ENCODE measurements around the gene TECPR2.
"Not testable (repeated sequence)": the region's sequence is repeated elsewhere in the genome, so short reads cannot be mapped to it uniquely, and the experiment has no call there.

TECPR2 gene

DNA sequence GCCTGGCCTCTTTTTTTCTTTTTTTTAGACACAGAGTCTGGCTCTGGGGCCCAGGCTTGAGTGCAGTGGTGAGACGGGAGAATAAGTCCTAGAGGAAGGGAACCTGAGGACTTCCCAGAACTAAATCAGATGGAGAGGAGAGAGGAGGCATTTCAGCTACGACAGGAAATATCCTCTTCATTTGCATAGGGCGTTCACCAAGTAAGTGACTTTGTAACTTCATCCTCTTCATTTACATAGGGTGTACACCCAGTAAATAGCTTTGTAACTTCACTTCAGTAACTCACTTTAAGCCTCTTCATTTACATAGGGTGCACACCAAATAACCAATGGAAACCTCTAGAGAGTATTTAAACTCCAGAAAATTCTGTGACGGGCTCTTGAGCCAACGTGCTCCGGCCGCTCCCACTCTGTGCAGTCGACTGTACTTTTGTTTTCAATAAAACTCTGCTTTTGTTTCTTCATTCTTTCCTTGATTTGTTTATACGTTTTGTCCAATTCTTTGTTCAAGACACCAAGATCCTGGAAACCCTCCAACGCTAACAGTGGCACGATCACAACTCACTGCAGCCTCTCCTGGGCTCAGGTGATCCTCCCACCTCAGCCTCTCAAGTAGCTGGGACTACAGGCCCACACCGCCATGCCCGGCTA lies 168.2 kb downstream of the TECPR2 start:
- no peak overlapping the region for H3K9ac ChIP-seq (ENCODE audit: low read length)
- H3K27ac ChIP-seq (ENCODE audit: low read depth, low read length), result no peak overlapping the region
- H3K4me1 ChIP-seq (ENCODE audit: control insufficient read depth, insufficient read depth, low read length), result no peaks in the 10 kb centered on the region
- no peaks in the 10 kb centered on the region for H3K36me3 ChIP-seq (ENCODE audit: control insufficient read depth, insufficient read depth, low read length)
- no peak overlapping the region for H3K4me3 ChIP-seq (ENCODE audit: low read length)
- H3K27me3 ChIP-seq (ENCODE audit: control insufficient read depth, insufficient read depth, low read length), result no peaks in the 10 kb centered on the region

DNA sequence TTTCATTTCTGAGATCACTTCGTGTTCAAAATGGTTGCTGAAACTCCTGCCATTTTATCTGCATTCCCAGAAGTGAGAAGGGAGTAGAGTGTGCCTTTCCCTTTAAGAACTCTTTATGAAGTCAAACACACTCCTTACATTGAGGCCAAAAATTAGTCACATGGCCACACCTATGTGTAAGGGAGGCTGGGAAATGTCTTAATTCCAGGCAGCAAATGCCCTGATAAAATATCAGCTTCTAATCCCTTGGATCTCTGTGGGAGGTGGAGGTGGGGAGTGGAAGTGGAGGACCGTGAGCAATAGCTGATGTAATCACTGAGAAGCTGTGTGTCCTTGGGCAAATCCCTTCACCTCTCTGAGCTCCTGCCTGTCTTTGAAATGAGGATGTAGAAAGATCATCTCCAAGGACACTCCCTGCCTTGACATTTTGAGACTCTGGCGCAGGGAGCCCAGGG lies 169.5 kb downstream of the TECPR2 start:
- Histone ChIP-seq H3K27ac (ENCODE audit: low read depth, low read length) (no peak overlapping the region), H3K4me1 (ENCODE audit: control insufficient read depth, insufficient read depth, low read length) (no peaks in the 10 kb centered on the region), H3K27me3 (ENCODE audit: control insufficient read depth, insufficient read depth, low read length) (no peaks in the 10 kb centered on the region), H3K36me3 (ENCODE audit: control insufficient read depth, insufficient read depth, low read length) (no peaks in the 10 kb centered on the region), H3K4me3 (ENCODE audit: low read length) (no peak overlapping the region), H3K9ac (ENCODE audit: low read length) (no peak overlapping the region)

DNA sequence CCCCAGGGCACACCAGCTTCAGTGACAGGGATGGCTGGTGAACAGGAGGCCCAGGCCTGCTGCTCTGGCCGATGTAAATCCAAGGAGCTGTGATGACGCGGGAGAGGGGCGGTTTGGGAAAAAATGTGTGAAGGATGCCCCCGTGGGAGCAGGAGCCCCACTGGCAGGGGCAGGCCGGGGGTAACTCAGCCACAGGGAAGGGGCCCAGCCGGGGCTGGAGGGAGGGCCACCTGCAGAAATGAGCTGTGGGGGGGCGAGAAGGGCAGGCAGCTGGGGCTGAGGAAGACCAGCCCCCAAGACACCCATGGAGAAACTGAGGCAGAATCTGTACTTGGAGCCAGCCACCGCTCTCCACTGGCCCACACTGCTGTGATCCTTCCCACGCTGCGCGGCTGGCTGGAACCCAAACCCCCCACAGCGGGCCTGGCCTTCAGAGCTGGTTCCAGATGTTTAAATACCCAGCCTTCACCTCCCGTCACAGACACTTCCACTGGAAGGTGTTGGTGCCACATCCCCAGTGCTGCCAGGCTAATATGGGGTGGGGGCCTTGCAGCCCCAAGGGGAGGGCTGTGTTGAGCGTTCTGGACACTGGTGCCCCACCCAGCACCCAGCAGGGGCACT lies 175.3 kb downstream of the TECPR2 start:
- H3K36me3 ChIP-seq (ENCODE audit: control insufficient read depth, insufficient read depth, low read length), result no peaks in the 10 kb centered on the region
- H3K9ac ChIP-seq (ENCODE audit: low read length), result no peak overlapping the region
- no peak overlapping the region for H3K27ac ChIP-seq (ENCODE audit: low read depth, low read length)
- no peaks in the 10 kb centered on the region for H3K4me1 ChIP-seq (ENCODE audit: control insufficient read depth, insufficient read depth, low read length)
- H3K4me3 ChIP-seq (ENCODE audit: low read length), result no peak overlapping the region
- H3K27me3 ChIP-seq (ENCODE audit: control insufficient read depth, insufficient read depth, low read length), result peaks cover under 1% of the 10 kb centered on the region

DNA sequence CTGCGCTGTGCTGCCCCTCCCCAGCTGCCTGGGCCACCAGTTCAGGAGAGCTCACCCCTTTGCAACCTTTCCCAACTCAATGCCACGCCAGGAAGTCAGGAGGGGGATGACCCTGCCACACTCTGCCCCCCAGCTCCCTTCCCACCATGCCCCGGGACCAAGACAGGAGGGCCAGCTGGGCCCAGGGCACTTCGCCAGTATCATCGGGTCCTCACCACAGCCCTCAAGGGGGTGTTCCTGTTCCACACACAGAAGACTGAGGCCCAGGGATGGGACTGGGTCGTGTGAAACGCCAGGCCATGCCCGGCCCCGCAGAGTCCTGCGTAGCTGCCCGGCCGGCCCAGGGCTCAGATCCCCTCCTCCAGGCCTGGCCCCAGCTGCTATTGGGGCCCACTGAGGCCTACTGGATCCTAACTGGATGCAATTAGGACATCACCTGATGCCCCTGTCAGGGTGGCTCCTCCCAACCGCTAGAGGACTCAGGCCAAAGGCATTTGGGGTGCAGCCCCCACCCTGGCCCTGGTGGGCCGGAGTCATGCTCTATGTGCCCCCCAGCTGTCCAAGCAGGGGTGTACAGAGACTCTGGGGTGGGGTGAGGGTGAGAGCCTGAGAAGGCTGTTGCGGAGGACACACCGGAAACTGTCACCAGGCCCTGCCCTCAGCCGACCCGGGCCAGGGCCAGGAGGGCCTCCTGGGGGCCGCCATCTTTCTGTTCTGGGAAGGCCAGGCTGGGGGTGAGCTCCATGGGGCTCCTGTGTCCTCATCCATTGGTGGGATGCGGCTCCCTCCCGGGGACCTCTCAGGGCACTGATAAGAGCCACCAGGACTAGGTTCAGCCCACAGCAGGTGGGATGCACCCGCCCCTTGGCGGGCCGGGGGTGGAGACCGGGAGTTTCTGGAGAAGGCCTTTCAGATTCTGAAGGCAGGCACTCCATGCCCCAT lies 176.1 kb downstream of the TECPR2 start:
- Histone ChIP-seq H3K27ac (ENCODE audit: low read depth, low read length) (no peak overlapping the region), H3K4me3 (ENCODE audit: low read length) (no peak overlapping the region), H3K36me3 (ENCODE audit: control insufficient read depth, insufficient read depth, low read length) (no peaks in the 10 kb centered on the region), H3K4me1 (ENCODE audit: control insufficient read depth, insufficient read depth, low read length) (no peaks in the 10 kb centered on the region), H3K9ac (ENCODE audit: low read length) (no peak overlapping the region), H3K27me3 (ENCODE audit: control insufficient read depth, insufficient read depth, low read length) (peaks cover 4% of the 10 kb centered on the region)

- no peak overlapping the region for H3K4me3 ChIP-seq (ENCODE audit: low read length)
- no peaks in the 10 kb centered on the region for H3K36me3 ChIP-seq (ENCODE audit: control insufficient read depth, insufficient read depth, low read length)
- peaks cover 5% of the 10 kb centered on the region for H3K27me3 ChIP-seq (ENCODE audit: control insufficient read depth, insufficient read depth, low read length)
- no peak overlapping the region for H3K27ac ChIP-seq (ENCODE audit: low read depth, low read length)
- H3K9ac ChIP-seq (ENCODE audit: low read length), result no peak overlapping the region
- no peaks in the 10 kb centered on the region for H3K4me1 ChIP-seq (ENCODE audit: control insufficient read depth, insufficient read depth, low read length)
Measured at GRCh38 chr14:102539544-102540314, 177.0 kb downstream of the TECPR2 start.

DNA sequence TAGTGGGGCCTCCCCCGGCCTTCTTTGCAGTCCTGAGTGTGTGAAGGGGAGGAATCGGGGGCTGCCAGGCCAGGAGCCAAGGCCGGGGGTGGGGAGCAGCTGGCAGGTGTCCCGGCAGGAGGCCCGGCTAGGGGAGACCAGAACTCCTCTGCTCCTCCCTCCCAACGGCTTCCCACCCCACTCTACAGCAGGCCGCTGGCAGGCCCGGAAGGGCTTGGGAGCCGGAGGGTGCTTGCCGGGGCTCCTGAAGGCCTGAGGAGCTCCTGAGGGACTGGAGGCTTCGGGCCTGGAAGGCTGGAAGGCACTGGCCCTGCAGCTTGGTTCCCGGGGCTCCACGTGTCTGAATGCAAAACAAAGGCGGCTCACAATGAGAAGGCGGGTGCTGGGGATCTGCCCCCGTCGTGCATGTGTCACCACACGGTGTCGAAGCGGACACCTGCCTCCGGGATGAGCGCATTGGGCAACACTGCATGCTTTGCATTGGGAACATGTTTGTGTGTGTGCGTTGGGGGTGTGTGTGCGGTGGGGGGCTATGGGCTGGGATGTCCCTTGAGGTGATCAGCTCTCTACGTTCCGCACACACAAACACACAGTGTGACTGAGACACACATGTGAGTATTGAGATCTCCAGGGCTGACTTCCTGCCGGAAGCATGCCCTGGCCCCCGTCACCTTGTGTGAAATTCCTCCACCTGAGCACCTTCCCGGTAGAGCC lies 177.7 kb downstream of the TECPR2 start:
- H3K27me3 ChIP-seq (ENCODE audit: control insufficient read depth, insufficient read depth, low read length), result peaks cover 10% of the 10 kb centered on the region
- no peak overlapping the region for H3K27ac ChIP-seq (ENCODE audit: low read depth, low read length)

DNA sequence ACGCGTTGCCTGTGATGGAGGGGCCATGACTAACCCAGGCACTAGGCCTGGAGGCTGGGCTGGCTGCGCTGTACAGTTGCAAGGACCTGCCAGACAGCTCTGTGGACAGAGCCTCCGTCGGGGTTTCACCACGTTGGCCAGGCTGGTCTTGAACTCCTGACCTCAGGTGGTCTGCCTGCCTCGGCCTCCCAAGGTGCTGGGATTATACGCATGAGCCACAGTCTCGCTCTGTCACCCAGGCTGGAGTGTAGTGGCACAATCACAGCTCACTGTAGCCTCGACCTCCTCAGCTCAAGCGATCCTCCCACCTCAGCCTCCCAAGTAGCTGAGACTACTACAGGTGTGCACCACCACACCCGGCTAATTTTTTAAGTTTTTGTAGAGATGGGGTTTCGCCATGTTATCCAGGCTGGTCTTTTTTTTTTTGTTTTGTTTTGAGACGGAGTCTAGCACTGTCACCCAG lies 178.3 kb downstream of the TECPR2 start:
- H3K36me3 ChIP-seq (ENCODE audit: control insufficient read depth, insufficient read depth, low read length); H3K4me3 ChIP-seq (ENCODE audit: low read length); H3K4me1 ChIP-seq (ENCODE audit: control insufficient read depth, insufficient read depth, low read length); H3K9ac ChIP-seq (ENCODE audit: low read length); H3K27ac ChIP-seq (ENCODE audit: low read depth, low read length): not testable (repeated sequence)
- peaks cover 16% of the 10 kb centered on the region for H3K27me3 ChIP-seq (ENCODE audit: control insufficient read depth, insufficient read depth, low read length)

More for the DNA sequence above, 177.7 kb downstream of the TECPR2 start:
- Histone ChIP-seq H3K4me1 (ENCODE audit: control insufficient read depth, insufficient read depth, low read length) (no peaks in the 10 kb centered on the region), H3K36me3 (ENCODE audit: control insufficient read depth, insufficient read depth, low read length) (no peaks in the 10 kb centered on the region), H3K9ac (ENCODE audit: low read length) (no peak overlapping the region), H3K4me3 (ENCODE audit: low read length) (no peak overlapping the region)

DNA sequence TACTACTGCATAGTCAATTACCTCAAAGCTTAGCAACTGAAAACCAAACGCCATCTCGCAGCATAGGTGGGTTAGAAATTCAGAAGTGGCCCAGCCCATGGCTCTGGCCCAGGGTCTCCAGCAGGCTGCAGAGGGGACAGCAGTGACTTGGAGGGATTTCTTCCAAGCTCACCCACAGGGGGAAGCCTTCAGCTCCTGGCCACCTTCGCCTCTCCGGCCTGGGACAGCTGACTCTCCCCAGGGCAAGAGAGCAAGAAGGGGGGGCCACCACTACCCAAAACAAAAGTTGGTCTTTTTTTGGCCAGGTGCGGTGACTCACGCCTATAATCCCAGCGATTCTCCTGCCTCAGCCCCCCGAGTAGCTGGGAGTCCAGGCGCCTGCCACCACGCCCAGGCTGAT lies 179.0 kb downstream of the TECPR2 start:
- Histone ChIP-seq H3K36me3 (ENCODE audit: control insufficient read depth, insufficient read depth, low read length) (no peaks in the 10 kb centered on the region), H3K27me3 (ENCODE audit: control insufficient read depth, insufficient read depth, low read length) (peaks cover 16% of the 10 kb centered on the region), H3K27ac (ENCODE audit: low read depth, low read length) (no peak overlapping the region), H3K4me3 (ENCODE audit: low read length) (no peak overlapping the region), H3K9ac (ENCODE audit: low read length) (no peak overlapping the region), H3K4me1 (ENCODE audit: control insufficient read depth, insufficient read depth, low read length) (no peaks in the 10 kb centered on the region)

DNA sequence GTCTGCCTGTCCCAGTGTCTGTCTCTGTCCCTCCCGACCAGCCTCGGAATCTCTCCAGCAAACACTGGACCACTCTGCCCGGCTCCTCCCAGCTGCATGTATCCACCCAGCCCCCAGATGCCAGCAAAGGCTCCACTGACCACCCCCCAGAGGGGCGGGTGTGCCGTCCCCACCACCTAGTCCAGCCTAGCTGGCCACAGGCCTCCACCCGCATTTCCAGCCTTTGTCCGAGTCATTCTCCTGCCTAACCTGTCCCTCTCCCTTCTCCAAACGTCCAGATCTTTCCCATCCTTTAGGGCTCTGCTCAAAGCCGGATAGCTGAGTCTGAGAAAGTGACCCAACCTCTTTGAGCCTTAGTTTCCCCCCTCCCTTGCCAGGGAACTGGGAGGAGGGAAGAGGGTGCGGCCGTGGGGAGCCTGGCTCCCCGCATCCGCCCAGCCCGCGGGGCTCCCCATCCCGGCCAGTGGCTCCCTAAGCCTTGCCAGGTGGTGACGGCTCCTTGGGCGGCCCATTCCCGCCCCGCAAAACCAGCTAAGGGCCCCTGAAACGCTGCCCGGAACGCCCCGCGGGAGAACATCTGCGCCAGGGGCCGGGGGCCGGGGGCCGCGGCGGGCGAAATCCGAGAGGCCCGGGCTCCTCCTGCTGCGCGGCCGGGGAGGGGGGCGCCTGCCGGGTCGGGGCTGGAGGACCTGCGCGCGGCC lies 181.5 kb downstream of the TECPR2 start:
- H3K9ac ChIP-seq (ENCODE audit: low read length), result no peak overlapping the region
- no peak overlapping the region for H3K27ac ChIP-seq (ENCODE audit: low read depth, low read length)
- peaks cover 20% of the 10 kb centered on the region for H3K27me3 ChIP-seq (ENCODE audit: control insufficient read depth, insufficient read depth, low read length)
- H3K36me3 ChIP-seq (ENCODE audit: control insufficient read depth, insufficient read depth, low read length), result no peaks in the 10 kb centered on the region
- H3K4me1 ChIP-seq (ENCODE audit: control insufficient read depth, insufficient read depth, low read length), result no peaks in the 10 kb centered on the region
- H3K4me3 ChIP-seq (ENCODE audit: low read length), result no peak overlapping the region

DNA sequence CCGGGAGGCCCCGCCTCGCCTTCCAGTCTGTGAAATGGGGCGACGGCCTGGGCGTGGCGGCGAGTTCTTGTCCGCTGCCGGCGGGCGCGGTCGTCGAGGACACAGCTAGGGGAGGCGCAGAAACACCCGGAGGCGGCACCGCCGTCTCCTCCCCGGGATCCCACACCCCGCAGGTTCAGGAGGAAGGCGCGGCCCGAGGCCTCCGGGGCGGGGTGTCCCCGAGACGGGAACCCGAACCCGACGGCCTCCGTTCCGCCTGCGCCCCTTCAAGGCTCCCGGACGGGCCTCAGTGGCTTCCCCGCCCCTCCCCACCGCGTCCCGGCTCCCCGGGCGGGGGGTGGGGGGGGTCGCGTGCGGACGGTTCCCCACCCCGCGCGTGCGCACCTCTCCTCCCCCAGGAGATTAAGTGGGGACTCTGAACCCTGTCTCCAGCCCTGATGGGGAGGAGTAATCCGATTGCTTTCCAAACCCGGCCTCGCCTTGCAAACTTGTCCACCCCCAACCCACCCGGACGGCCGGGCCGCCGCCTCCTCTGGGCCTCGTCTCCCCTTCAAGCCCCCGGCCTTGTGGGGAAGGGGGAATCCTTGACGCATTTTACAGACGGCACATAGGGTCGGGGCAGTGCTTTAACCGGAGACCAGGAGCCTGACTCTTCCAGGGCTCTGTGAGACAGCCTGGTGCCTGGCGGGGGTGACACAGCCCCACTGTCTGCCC lies 182.2 kb downstream of the TECPR2 start:
- no peaks in the 10 kb centered on the region for H3K4me1 ChIP-seq (ENCODE audit: control insufficient read depth, insufficient read depth, low read length)
- H3K27me3 ChIP-seq (ENCODE audit: control insufficient read depth, insufficient read depth, low read length), result peaks cover 20% of the 10 kb centered on the region
- H3K4me3 ChIP-seq (ENCODE audit: low read length), result peak overlapping the region; percentile 21
- no peak overlapping the region for H3K27ac ChIP-seq (ENCODE audit: low read depth, low read length)
- H3K9ac ChIP-seq (ENCODE audit: low read length), result no peak overlapping the region
- no peaks in the 10 kb centered on the region for H3K36me3 ChIP-seq (ENCODE audit: control insufficient read depth, insufficient read depth, low read length)

Measured in rectal smooth muscle tissue (tissue), 1 donor.